ENCODE data around the gene PTPRM.

The PTPRM gene

GRCh38 chr18:7755753-7756475 lies 188.8 kb downstream of the PTPRM start:
- no peak for DNase-seq (ENCODE audit: low read depth in 2 of 2)

GRCh38 chr18:7757175-7757574 lies 190.1 kb downstream of the PTPRM start:
- no peak for DNase-seq (ENCODE audit: low read depth in 2 of 2)

DNA sequence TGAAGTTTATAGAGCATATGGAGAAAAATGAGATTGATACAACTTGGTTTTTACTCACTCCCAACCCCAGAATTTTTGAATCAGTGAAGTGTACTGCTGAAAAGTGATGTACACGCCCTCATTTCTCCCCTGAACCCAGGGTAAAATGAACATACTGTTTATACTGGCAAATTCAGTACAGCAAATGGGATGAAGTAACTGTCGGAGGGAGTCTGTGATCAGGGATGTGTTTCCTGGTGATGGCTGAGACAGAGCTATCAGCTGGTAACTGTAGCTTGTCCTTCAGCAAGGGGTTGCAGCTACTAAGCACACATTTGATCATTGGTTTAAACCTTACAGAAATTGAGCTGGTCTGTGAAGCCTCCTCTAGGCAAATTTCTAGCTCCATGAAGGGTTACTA lies 191.6 kb downstream of the PTPRM start:
- no peak for DNase-seq (ENCODE audit: low read depth in 2 of 2)

DNA sequence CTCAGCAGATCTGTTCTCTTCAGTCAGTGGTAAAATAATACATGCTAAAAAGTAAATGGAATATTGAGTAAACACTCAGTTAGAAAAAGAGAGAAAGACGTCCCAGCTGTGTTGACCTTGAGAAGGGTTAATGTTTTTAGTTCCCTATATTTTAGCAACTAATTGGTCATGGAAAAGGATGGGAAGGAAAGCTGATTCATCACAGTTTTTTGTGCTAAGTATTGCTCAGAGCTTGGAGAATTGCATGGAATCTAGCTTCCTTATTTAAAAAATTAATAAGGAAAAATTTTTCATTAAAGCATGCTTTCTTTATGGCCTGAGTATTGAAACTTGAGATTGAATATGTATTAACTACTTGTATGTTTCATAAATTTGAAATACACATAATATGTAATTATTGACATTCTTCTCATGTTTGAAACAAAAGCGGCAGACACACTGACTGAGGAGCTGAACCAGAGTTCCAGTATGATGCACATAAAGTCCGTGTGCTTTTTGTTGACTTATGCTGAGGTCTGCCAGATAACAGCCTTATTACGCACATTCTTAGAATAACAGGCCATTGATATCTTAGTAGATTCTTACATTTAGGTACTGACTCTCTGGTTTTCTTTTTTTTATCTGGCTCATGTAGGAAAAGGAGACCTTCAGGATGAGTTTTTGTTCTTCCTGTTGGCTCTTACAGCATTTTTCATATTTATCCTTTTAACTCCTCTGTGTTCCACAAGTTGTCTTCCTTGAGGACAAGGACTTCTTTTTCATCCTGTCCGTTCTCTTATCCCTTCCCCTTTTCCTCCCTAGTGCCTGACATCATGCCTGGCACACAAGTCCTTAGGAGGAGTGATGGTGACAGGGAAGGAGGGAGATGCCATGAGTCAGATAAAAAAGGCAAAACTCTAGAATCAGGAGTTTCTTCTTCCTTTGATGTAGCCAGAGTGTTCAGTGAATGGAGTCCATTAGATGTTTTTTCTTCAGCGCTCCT lies 194.1 kb downstream of the PTPRM start:
- no peak for DNase-seq (ENCODE audit: low read depth in 2 of 2)

DNA sequence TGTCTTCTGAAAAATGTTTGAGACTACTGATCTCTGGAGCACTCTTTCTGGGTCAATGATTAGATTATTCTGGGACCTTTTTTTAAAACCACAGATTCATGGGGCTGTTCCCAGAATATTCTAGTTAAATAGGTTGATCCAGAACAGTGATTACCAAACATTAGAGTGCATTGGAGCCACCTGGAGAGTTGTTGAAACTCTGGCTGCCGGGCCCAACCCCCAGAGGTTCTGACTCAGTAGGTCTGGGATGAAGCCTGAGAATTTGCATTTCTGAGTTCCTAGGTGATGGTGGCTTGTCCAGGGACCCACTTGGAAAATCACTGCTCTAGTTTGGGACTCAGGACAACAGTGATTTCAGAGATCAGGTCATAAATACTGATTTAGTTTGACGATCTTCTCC lies 197.3 kb downstream of the PTPRM start:
- no peak for DNase-seq (ENCODE audit: low read depth in 2 of 2)

DNA sequence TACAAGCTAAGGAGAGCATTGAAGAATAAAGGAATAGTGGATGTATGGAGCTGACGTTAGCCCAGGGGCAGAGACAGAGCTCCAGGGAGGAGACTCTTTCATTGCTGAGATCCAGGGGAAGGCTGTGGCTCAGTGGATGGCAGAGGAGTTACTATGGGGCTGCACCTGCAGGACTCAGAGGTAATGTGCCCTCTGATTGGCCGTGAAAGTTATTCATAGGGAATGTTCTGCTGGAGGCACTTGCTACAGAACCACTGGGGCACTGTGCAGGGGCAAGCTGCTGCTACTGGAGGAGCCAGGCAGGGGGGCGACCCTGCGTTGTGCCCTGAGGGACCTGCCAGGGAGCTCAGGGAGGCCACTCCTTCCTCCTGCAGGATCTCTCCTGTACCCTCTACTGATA lies 199.2 kb downstream of the PTPRM start:
- DNase-seq (ENCODE audit: low read depth in 2 of 2): no peak

DNA sequence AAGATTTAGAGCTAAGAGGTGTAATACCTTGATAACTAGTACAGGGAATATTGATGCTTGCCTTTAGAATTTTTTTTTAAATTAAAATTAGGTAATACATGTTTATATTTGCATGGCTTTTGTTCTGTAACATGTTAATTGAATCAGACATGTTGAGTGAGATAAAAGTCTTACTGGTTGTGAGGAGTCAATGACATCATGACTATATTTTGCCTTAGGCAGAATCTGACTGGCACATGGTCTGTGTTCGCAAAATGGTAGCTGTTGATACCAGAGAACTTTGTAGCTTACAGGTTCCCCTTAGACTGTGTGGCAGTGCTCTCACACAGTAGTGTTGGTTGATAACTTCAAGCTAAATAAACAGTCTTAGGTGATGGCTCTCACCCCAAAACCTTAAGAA lies 199.7 kb downstream of the PTPRM start:
- DNase-seq (ENCODE audit: low read depth in 2 of 2): no peak

DNA sequence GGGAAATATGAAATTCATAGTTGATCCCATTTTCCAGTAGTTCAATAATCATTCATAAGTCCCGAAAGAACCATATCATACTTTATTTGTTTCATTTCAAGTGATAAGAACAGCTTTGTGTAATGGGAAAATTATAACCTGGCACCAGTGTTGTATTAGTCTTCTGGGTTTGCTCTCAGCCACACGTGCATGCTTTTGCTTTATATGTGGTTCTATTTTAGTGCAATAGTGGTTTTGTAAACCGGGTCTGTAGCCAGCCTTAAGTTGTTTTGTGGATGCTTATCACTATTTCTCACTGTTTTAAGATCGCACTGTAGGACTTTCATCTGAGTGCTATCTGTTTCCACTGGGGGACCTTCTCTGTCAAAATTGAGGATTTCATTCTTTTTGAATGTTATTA lies 203.8 kb downstream of the PTPRM start:
- DNase-seq (ENCODE audit: low read depth in 2 of 2): no peak

DNA sequence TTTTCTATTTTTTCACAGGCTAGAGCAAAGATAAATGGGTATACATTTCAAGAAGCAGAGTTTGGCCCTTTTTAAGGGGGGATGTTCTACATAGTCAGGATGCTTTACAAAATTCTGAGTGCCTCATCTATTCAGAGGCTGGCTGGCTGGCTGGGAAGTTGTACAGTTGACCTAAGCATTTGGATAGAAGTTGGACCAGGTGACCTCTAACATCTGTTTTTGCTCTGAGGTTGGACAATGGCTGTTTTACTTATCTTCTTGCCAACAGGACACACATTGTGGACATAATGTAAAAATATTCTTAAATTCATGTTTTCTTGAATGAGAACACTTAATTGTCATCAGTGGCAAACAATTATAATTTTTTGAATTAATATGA lies 205.4 kb downstream of the PTPRM start:
- no peak for DNase-seq (ENCODE audit: low read depth in 2 of 2)

DNA sequence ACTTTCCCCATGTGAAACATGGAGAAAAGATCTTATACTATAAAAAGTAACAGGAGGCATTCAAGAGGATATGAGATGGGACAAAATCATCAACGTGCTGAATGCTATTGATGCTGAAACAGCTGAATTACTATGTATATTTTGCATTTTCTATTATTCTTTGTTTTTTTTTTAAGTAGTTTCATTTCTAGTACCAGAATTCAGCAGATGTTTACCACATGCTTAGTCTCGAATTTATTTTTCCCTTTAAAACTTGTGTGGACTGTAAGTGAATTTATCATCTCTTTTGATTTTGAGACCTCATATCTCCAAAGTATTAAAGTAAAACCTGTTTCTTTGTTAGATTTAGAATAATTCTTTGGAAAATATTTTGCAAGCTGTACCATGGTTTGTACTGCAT lies 205.8 kb downstream of the PTPRM start:
- DNase-seq (ENCODE audit: low read depth in 2 of 2): no peak

- no peak for DNase-seq (ENCODE audit: low read depth in 2 of 2)
These were observed 208.0 kb downstream of the PTPRM start for GRCh38 chr18:7775128-7775527.

- DNase-seq (ENCODE audit: low read depth in 2 of 2): no peak
These were observed 208.7 kb downstream of the PTPRM start for GRCh38 chr18:7775843-7776242.

DNA sequence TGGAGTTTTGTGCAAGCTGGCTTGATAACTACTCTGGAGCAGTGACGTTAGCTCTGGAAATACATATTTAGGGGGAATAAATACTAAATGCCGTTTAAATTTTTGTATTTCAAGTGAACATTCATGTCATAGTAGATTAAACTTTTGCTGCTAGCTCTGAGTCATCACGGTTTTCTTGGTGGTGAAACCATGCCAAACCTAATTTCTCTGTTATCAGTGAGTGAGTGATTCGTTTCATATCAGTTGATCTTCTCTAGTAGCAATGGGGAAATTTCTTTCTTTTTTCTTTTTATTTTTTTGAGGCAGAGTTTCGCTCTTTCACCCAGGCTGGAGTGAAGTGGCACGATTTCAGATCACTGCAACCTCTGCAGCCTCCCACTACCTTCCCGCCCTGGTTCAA lies 211.1 kb downstream of the PTPRM start:
- no peak for DNase-seq (ENCODE audit: low read depth in 2 of 2)

- DNase-seq (ENCODE audit: low read depth in 2 of 2): no peak
These were observed 212.1 kb downstream of the PTPRM start for GRCh38 chr18:7779211-7779610.

GRCh38 chr18:7784171-7784570 lies 217.1 kb downstream of the PTPRM start:
- no peak for DNase-seq (ENCODE audit: low read depth in 2 of 2)

GRCh38 chr18:7786569-7786968 lies 219.5 kb downstream of the PTPRM start:
- no peak for DNase-seq (ENCODE audit: low read depth in 2 of 2)

- DNase-seq (ENCODE audit: low read depth in 2 of 2): no peak
These were observed 220.2 kb downstream of the PTPRM start for GRCh38 chr18:7787339-7787738.

GRCh38 chr18:7789856-7790552 lies 222.9 kb downstream of the PTPRM start:
- peak in 1 of 2 experiments; percentile 8 for DNase-seq (ENCODE audit: low read depth in 2 of 2)

GRCh38 chr18:7793100-7793499 lies 226.0 kb downstream of the PTPRM start:
- DNase-seq (ENCODE audit: low read depth in 2 of 2): no peak

DNA sequence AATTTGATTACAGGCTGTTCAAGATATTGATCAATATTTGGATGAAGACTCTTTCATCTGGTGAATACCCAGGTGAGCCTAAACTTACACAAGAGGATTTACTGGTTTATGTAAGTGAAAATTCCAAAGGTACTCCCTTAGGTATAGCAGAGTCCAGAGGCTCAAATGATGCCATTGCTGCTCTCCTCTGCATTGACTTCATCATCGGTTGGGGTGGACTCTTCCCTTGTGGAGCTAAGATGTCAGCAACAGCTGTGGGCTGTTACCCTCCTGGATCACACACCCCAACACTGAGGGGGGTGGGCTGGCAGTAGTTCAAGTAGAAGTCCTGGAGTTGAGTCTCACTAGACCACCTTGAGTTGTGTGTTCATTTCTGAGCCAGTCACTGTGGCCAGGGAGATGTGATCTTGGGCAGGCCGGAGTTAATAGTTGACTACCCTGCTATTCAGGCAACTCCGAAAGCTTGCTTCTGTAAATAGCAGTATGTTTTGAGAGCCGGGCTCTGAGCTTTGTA lies 236.9 kb downstream of the PTPRM start:
- no peak for DNase-seq (ENCODE audit: low read depth in 2 of 2)

DNA sequence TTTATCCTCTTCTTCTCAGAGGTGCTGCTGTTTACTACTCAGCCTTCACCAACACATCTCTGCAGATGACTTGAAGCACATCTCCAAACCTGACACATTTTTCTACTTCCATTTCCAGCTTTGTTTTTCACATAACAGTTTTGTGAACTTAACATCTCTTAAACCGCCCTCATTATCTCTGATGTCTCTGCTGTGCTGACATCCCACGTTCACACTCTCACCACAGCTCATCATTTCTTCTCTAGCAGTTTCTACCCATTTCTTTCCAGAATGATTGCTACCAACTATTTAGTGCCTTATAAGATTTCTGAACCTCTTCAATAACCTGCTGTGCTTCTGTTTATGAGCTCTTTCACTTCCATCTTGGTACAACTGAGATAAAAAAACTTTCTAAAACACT lies 238.0 kb downstream of the PTPRM start:
- no peak for DNase-seq (ENCODE audit: low read depth in 2 of 2)

DNA sequence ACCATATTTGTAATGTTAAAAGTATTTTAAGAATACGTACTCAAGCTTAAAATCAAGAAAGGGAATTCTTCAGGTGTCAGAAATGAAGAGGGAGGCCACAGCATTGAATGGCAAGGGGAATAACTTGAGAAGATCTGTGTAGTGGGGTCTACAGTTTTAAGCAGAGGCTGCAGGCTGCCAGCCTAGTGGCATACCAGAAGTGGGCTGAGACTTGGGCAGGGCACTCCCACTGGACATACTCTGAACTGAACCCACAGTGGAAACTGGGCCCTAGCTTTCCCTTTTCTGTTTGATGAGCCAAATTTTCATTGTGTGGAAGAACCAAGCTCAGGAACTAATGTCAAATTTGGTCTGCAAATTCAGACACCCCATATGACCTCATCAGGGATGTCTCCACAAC lies 238.8 kb downstream of the PTPRM start:
- DNase-seq (ENCODE audit: low read depth in 2 of 2): no peak

Data from fibroblast of skin of left biceps (primary cell).